GM23338 (cell line): ENCODE results near the gene ZSWIM3. TPM values are rescaled to one million over a fixed set of nuclear protein-coding genes. Genes with fewer than 3 reads are reported as not detected.

ENCODE experiments used
- ATAC-seq: fragments of 200-7000 bp; cut with Tn5 transposase; 3 replicates; pipeline ENCODE4 v1.9.1; 2020
- DNase-seq: peaks from one replicate; pipeline ENCODE4 v3.0.0-alpha.2; 2015; ENCODE audit warnings: low spot score
- H2AFZ ChIP-seq: fragments of 200-600 bp; sonication (generic); 2 replicates; pipeline ENCODE4 v1.8.0; 2016; ENCODE audit warnings: antibody characterized with exemption, mild to moderate bottlenecking, moderate library complexity
- H3F3A ChIP-seq: fragments of 200-600 bp; sonication (generic); replicated peaks from 2 replicates; pipeline ENCODE4 v1.8.0; 2017; ENCODE audit warnings: antibody characterized with exemption, mixed run types, low read depth
- H3K27ac ChIP-seq: fragments of 200-600 bp; sonication (generic); 2 replicates; pipeline ENCODE4 v1.6.1; 2016; ENCODE audit warnings: low read depth
- H3K27me3 ChIP-seq: fragments of 200-600 bp; sonication (generic); 2 replicates; pipeline ENCODE4 v1.8.0; 2016; ENCODE audit warnings: mild to moderate bottlenecking, mixed run types, moderate library complexity; ENCODE audit not compliant: insufficient read depth
- H3K36me3 ChIP-seq: fragments of 200-600 bp; sonication (generic); 2 replicates; pipeline ENCODE4 v1.8.0; 2016; ENCODE audit warnings: mild to moderate bottlenecking; ENCODE audit not compliant: insufficient read depth
- H3K4me1 ChIP-seq: fragments of 200-600 bp; sonication (generic); 2 replicates; pipeline ENCODE4 v1.8.0; 2016; ENCODE audit warnings: mild to moderate bottlenecking, moderate library complexity; ENCODE audit not compliant: insufficient read depth
- H3K4me2 ChIP-seq: fragments of 200-600 bp; sonication (generic); 2 replicates; pipeline ENCODE4 v1.7.1; 2017; ENCODE audit warnings: mixed run types
- H3K4me3 ChIP-seq: fragments of 200-600 bp; sonication (generic); 2 replicates; pipeline ENCODE4 v1.6.1; 2016; ENCODE audit warnings: mixed run types
- H3K79me2 ChIP-seq: fragments of 200-600 bp; sonication (generic); replicated peaks from 2 replicates; pipeline ENCODE4 v1.8.0; 2017; ENCODE audit warnings: mild to moderate bottlenecking; ENCODE audit not compliant: insufficient read depth
- H3K9me2 ChIP-seq: fragments of 200-600 bp; sonication (generic); 2 replicates; pipeline ENCODE4 v1.8.0; 2017; ENCODE audit not compliant: insufficient read depth
- H4K20me1 ChIP-seq: fragments of 200-600 bp; sonication (generic); replicated peaks from 2 replicates; pipeline ENCODE4 v1.8.0; 2017; ENCODE audit warnings: mild to moderate bottlenecking; ENCODE audit not compliant: insufficient read depth
- H3K27ac Mint-ChIP-seq: 2 replicates; pipeline ENCODE4 v1.8.0; 2020; ENCODE audit warnings: inconsistent platforms, mild to moderate bottlenecking, moderate library complexity, mixed read lengths
- H3K27me3 Mint-ChIP-seq: 3 replicates; pipeline ENCODE4 v1.8.0; 2022; ENCODE audit warnings: low read depth, mild to moderate bottlenecking, moderate library complexity, mixed read lengths, inconsistent platforms; ENCODE audit not compliant: insufficient read depth, poor library complexity
- H3K36me3 Mint-ChIP-seq: 3 replicates; pipeline ENCODE4 v1.8.0; 2021; ENCODE audit warnings: low read depth, mild to moderate bottlenecking, inconsistent platforms, moderate library complexity, mixed read lengths
- H3K4me1 Mint-ChIP-seq: 3 replicates; pipeline ENCODE4 v1.8.0; 2020; ENCODE audit warnings: mild to moderate bottlenecking, inconsistent platforms, mixed read lengths
- H3K4me3 Mint-ChIP-seq: 3 replicates; pipeline ENCODE4 v1.8.0; 2021; ENCODE audit warnings: moderate library complexity, mild to moderate bottlenecking, inconsistent platforms, mixed read lengths
- H3K9me3 Mint-ChIP-seq: 3 replicates; pipeline ENCODE4 v1.8.0; 2020; ENCODE audit warnings: moderate library complexity, mild to moderate bottlenecking, inconsistent platforms, mixed read lengths
- CREB1 ChIP-seq: fragments of 250-450 bp; sonication (Bioruptor Pico); IDR thresholded peaks from 2 replicates; pipeline ENCODE4 v1.5.0; 2020; ENCODE audit warnings: low read depth, mild to moderate bottlenecking, moderate library complexity
- EZH2 ChIP-seq: fragments of 200-600 bp; sonication (generic); IDR thresholded peaks from one replicate; pipeline ENCODE4 v1.8.0; 2017; ENCODE audit warnings: antibody characterized with exemption, mild to moderate bottlenecking, low read depth; ENCODE audit not compliant: unreplicated experiment
- EZH2phosphoT487 ChIP-seq: fragments of 200-600 bp; sonication (generic); IDR thresholded peaks from one replicate; pipeline ENCODE4 v1.8.1; 2018; ENCODE audit warnings: antibody characterized with exemption; ENCODE audit not compliant: unreplicated experiment
- JUNB ChIP-seq: IDR thresholded peaks from one replicate; pipeline ENCODE4 v1.6.1; 2016; ENCODE audit warnings: antibody characterized with exemption; ENCODE audit not compliant: unreplicated experiment
- STAT1 ChIP-seq: IDR thresholded peaks from one replicate; pipeline ENCODE4 v1.6.1; 2016; ENCODE audit warnings: antibody characterized with exemption; ENCODE audit not compliant: unreplicated experiment
- ZNF114 ChIP-seq: fragments of 250-450 bp; sonication (Bioruptor Pico); IDR thresholded peaks from 2 replicates; pipeline ENCODE4 v1.5.0; 2020; ENCODE audit warnings: mild to moderate bottlenecking, moderate library complexity
- ZNF331 ChIP-seq: fragments of 250-450 bp; sonication (Bioruptor Pico); IDR thresholded peaks from 2 replicates; pipeline ENCODE4 v1.5.0; 2020; ENCODE audit warnings: low read depth, mild to moderate bottlenecking, moderate library complexity
- ZNF462 ChIP-seq: fragments of 250-450 bp; sonication (Bioruptor Pico); IDR thresholded peaks from 2 replicates; pipeline ENCODE4 v1.5.0; 2020; ENCODE audit warnings: mild to moderate bottlenecking, moderate library complexity
- polyA plus RNA-seq: library from polyadenylated mRNA; unstranded; fragments of >200 nt; fragmentation: Nextera tagmentation; extraction: Ambion mirVana; gene quantifications from 2 replicates; pipeline ENCODE4 v1.2.1, GENCODE V29; 2016
- total RNA-seq: library from RNA; depleted of rRNA; stranded (reverse); fragments of >200 nt; shearing (Covaris generic); gene quantifications from 2 replicates; pipeline ENCODE4 v1.2.3, GENCODE V29; 2014
- TF ChIP-seq, protein P1 (sequence below): IDR thresholded peaks from one replicate; pipeline ENCODE4 v1.6.1; 2018; ENCODE audit warnings: antibody characterized with exemption; ENCODE audit not compliant: unreplicated experiment
- TF ChIP-seq, protein P2 (sequence below): IDR thresholded peaks from 2 replicates; pipeline ENCODE4 v1.6.1; 2016; ENCODE audit warnings: antibody characterized with exemption
- TF ChIP-seq, protein P3 (sequence below), 2 experiments: fragments of 200-600 bp in 1 of 2; sonication (generic) in 1 of 2; conservative IDR thresholded peaks; 2 replicates each; pipeline versions ENCODE4 v1.5.1 to v1.6.1; 2016 to 2017; ENCODE audit warnings: antibody characterized with exemption in 2 of 2, low read depth in 2 of 2, mild to moderate bottlenecking in 2 of 2, moderate library complexity in 1 of 2

The ZSWIM3 gene
- total and polyA plus RNA-seq, 2 experiments from 2014 or later, result 2.0 to 8.2 TPM

DNA sequence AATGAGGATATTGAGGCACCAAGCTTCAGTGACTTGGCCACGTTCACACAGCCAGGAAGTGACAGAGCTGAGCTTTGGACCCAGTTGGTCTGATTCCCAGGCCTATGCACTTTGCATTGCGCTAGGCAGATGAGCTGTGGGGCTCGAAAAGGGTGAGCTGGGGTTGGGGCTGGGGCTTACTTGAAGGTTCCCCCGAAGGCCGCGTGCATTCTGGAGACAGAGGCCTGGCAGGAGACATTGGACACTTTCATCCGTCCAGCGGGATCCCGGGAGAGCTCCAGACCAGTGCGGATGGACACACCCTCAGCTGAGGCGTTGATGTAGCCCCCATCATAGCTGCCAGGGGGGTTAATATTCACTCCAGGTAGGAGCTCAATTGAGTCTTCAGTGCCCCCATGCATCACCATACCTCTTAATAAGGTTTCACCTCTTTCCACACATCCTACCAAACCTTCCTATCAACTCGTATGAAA is 52.0 kb downstream of the ZSWIM3 start:
- Histone ChIP-seq H2AFZ (no peak overlapping the region), H3K79me2 (peaks cover 10% of the 10 kb centered on the region), H3K9me2 (no peaks in the 10 kb centered on the region), H3K36me3 (peaks cover 11% of the 10 kb centered on the region), H3K4me1 (peaks cover 7% of the 10 kb centered on the region; the same call in 1 of the 2 replicates), H4K20me1 (peaks cover 18% of the 10 kb centered on the region), H3K4me2 (no peak overlapping the region), H3K4me3 (no peak overlapping the region), H3K27me3 (no peaks in the 10 kb centered on the region), H3F3A (peaks cover 11% of the 10 kb centered on the region; the same call in 1 of the 2 replicates), H3K27ac (no peak overlapping the region)
- no peaks in the 10 kb centered on the region; the same call in 2 of the 3 replicates for H3K9me3 Mint-ChIP-seq
- peaks cover 25% of the 10 kb centered on the region for H3K27me3 Mint-ChIP-seq
- peaks cover 14% of the 10 kb centered on the region for H3K4me1 Mint-ChIP-seq
- no peak for ATAC-seq
- H3K36me3 Mint-ChIP-seq, result peaks cover 59% of the 10 kb centered on the region
- TF ChIP-seq EZH2 (no peak), ZNF331 (CRISPR knock-in tag) (no peak), EZH2phosphoT487 (no peak), JUNB (no peak), ZNF462 (CRISPR knock-in tag) (no peak), STAT1 (no peak), ZNF114 (CRISPR knock-in tag) (no peak), CREB1 (no peak)
- TF ChIP-seq, protein P1, sequence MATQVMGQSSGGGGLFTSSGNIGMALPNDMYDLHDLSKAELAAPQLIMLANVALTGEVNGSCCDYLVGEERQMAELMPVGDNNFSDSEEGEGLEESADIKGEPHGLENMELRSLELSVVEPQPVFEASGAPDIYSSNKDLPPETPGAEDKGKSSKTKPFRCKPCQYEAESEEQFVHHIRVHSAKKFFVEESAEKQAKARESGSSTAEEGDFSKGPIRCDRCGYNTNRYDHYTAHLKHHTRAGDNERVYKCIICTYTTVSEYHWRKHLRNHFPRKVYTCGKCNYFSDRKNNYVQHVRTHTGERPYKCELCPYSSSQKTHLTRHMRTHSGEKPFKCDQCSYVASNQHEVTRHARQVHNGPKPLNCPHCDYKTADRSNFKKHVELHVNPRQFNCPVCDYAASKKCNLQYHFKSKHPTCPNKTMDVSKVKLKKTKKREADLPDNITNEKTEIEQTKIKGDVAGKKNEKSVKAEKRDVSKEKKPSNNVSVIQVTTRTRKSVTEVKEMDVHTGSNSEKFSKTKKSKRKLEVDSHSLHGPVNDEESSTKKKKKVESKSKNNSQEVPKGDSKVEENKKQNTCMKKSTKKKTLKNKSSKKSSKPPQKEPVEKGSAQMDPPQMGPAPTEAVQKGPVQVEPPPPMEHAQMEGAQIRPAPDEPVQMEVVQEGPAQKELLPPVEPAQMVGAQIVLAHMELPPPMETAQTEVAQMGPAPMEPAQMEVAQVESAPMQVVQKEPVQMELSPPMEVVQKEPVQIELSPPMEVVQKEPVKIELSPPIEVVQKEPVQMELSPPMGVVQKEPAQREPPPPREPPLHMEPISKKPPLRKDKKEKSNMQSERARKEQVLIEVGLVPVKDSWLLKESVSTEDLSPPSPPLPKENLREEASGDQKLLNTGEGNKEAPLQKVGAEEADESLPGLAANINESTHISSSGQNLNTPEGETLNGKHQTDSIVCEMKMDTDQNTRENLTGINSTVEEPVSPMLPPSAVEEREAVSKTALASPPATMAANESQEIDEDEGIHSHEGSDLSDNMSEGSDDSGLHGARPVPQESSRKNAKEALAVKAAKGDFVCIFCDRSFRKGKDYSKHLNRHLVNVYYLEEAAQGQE, result no peak
- TF ChIP-seq, protein P2, sequence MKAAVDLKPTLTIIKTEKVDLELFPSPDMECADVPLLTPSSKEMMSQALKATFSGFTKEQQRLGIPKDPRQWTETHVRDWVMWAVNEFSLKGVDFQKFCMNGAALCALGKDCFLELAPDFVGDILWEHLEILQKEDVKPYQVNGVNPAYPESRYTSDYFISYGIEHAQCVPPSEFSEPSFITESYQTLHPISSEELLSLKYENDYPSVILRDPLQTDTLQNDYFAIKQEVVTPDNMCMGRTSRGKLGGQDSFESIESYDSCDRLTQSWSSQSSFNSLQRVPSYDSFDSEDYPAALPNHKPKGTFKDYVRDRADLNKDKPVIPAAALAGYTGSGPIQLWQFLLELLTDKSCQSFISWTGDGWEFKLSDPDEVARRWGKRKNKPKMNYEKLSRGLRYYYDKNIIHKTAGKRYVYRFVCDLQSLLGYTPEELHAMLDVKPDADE, result no peak
- TF ChIP-seq, protein P3, sequence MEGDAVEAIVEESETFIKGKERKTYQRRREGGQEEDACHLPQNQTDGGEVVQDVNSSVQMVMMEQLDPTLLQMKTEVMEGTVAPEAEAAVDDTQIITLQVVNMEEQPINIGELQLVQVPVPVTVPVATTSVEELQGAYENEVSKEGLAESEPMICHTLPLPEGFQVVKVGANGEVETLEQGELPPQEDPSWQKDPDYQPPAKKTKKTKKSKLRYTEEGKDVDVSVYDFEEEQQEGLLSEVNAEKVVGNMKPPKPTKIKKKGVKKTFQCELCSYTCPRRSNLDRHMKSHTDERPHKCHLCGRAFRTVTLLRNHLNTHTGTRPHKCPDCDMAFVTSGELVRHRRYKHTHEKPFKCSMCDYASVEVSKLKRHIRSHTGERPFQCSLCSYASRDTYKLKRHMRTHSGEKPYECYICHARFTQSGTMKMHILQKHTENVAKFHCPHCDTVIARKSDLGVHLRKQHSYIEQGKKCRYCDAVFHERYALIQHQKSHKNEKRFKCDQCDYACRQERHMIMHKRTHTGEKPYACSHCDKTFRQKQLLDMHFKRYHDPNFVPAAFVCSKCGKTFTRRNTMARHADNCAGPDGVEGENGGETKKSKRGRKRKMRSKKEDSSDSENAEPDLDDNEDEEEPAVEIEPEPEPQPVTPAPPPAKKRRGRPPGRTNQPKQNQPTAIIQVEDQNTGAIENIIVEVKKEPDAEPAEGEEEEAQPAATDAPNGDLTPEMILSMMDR (conservative IDR thresholded peaks at IDR 0.05; ENCODE audit: low read depth in 2 of 2), result no peak
- H3K27ac Mint-ChIP-seq, result no peak overlapping the region
- DNase-seq, result no peak
- H3K4me3 Mint-ChIP-seq, result no peak overlapping the region
